GM18861 (cell line): ENCODE measurements around the gene LRP10.
"Not testable (repeated sequence)": the region's sequence is repeated elsewhere in the genome, so short reads cannot be mapped to it uniquely, and the experiment has no call there.

Experiments
- ATAC-seq: cut with Tn5 transposase; IDR thresholded peaks from one replicate; pipeline ENCODE4 v1.9.1; 2021; ENCODE audit not compliant: unreplicated experiment

The LRP10 gene, protein sequence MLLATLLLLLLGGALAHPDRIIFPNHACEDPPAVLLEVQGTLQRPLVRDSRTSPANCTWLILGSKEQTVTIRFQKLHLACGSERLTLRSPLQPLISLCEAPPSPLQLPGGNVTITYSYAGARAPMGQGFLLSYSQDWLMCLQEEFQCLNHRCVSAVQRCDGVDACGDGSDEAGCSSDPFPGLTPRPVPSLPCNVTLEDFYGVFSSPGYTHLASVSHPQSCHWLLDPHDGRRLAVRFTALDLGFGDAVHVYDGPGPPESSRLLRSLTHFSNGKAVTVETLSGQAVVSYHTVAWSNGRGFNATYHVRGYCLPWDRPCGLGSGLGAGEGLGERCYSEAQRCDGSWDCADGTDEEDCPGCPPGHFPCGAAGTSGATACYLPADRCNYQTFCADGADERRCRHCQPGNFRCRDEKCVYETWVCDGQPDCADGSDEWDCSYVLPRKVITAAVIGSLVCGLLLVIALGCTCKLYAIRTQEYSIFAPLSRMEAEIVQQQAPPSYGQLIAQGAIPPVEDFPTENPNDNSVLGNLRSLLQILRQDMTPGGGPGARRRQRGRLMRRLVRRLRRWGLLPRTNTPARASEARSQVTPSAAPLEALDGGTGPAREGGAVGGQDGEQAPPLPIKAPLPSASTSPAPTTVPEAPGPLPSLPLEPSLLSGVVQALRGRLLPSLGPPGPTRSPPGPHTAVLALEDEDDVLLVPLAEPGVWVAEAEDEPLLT

GRCh38 chr14:22871224-22872032 lies at the start of gene LRP10:
TSS of gene LRP10 (plus strand) at chr14:22871740. CDS start at chr14:22872304, 564 bp downstream.
- peak; percentile 74 for ATAC-seq

GRCh38 chr14:22822016-22822570 lies 49.4 kb upstream of the LRP10 start:
- no peak for ATAC-seq

DNA sequence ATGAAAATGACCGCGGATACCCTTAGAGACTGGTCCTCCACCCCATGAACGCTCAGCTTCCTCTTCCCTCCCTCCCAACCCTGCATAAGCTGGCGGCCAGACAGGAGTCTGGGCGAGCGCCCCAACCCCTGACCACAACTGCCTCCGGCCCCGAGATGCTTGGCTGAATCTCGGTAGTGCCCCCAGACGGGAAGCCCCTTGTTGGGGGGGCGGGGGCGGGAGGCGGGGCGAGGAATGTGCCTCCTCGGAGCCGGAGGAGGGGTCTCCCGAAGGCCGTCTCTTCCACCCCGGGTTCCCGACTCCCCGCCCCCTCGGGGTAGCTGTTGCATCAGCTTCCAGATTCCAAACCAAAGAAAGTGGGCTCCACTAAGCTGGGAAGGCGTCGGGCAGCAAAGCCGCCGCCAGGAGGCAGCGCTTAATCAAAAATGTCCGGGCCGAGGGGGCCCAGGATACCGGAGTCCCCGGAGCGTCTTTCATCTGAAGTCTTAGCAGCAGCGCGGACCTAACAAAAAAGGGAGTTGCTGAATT lies 48.9 kb upstream of the LRP10 start:
- ATAC-seq, result peak; percentile 44

DNA sequence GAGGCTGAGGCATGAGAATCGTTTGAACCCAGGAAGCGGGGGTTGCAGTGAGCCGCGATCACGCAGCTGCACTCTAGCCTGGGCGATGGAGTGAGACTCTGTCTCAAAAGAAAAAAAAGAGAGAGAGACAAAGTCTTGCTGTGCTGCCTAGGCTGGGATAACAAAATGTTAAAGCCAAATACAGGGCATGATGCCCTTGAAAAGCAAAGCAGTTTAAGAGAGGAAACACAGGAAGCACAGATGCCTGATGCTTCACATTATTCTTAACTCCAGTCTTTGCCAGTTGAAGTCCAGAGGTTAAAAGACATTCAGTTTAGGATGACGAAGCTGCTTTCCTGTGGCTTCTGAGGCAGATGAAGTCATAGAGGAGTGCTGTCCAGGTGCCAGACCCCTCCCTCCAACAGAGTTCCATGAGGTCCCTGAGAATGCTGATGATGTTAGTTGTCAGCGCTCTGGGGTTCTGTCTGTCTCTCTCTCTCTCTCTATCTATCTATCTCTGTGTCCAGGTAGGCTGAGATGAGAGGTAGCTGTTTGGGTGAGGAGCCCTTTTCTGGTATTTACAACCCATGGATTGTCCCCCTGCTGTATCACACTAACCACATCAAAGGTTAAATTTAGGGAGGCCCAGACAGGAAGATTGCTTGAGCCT lies 46.7 kb upstream of the LRP10 start:
- no peak for ATAC-seq

GRCh38 chr14:22829076-22829660 lies 42.4 kb upstream of the LRP10 start:
- not testable (repeated sequence) for ATAC-seq

DNA sequence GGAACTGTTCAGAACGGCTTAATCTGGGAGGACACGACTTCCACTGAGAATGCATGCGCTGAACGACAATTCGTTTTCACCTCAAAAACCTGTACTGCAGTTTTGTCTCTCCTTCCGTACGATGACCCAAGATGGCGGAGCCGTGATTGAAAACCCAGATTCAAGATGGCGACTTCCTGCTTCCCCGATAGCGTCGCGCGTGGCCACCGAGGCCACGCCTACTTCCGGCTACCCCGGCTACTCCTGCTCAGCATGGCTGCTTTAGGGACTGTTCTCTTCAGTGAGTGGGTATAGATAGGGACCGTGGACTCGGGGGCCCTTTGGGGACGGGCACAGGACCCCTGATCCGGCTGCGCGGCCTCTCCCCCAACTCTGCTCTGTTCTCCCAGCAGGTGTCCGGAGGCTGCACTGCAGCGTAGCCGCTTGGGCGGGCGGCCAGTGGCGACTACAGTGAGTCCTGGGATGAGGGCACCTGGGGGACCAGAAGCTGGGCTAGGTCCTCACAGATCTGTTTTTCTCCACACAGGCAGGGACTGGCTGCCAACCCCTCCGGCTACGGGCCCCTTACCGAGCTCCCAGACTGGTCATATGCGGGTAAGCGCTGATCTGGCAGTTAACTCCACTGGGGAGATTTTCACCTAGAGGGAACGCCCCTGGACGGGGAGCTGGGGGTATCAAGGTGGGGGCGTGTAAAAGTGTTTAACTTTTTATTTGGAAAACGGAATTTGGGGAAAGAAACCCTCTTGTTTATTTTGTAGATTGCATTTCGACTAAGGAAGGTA lies 41.7 kb upstream of the LRP10 start, which contains the start of gene MRPL52:
TSS of gene MRPL52 (plus strand) at position 227 of the 782 bp plus-strand sequence. CDS start at position 253, 26 bp downstream.
- peak; percentile 84 for ATAC-seq

- ATAC-seq, result no peak
Measured at GRCh38 chr14:22830443-22831010, 41.0 kb upstream of the LRP10 start.

DNA sequence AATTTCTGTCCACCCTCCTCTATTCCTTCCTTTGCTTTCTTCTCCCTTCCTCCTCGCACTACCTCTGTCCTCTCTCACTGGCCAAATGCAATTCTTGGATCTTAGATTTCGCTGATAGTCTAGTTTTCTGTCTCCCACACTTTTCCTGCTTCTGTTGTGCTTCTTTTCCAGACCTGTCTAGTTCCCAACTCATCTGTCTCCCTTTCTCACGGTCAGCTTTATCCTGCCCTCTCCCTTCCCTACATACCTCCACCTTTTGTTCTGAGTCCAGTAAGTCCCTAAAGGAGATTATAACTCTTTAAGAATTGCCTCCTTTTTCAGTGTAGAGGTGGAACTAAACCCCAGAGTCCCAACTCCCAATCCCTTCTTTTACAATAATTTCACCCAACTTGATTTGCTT lies 36.0 kb upstream of the LRP10 start:
- ATAC-seq, result no peak

DNA sequence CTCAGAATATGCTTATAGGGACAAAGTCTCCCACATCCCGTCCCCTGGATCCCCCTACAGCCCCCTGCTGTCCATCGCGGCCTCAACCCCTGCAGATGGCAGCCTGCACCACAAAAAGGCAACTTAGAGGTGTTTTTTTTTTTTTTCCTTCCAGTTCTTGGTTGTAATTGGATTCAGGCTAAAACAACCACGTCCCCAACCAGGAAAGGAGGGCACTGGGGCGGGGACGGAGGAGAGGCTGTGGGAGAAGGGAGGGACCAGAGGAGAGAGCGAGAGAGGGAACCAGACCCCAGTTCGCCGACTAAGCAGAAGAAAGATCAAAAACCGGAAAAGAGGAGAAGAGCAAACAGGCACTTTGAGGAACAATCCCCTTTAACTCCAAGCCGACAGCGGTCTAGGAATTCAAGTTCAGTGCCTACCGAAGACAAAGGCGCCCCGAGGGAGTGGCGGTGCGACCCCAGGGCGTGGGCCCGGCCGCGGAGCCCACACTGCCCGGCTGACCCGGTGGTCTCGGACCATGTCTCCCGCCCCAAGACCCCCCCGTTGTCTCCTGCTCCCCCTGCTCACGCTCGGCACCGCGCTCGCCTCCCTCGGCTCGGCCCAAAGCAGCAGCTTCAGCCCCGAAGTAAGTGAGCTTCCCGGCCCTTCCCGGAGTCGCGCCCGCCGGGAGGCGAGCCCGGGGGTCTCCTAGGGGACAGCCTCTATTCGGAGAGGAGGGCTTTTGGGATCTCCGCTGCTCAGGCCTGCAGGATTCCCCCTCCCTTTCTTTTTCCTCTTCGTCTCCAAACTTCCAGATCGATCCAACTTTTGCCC lies 35.0 kb upstream of the LRP10 start, which contains the start of gene MMP14:
TSS of gene MMP14 (plus strand) at position 285 of the 813 bp plus-strand sequence. CDS start at position 518, 233 bp downstream.
- no peak for ATAC-seq

- ATAC-seq, result no peak
Measured at GRCh38 chr14:22837114-22837749, 34.3 kb upstream of the LRP10 start.

GRCh38 chr14:22837750-22838538 lies 33.6 kb upstream of the LRP10 start:
- no peak for ATAC-seq

- ATAC-seq, result no peak
Measured at GRCh38 chr14:22838631-22839041, 32.9 kb upstream of the LRP10 start.

DNA sequence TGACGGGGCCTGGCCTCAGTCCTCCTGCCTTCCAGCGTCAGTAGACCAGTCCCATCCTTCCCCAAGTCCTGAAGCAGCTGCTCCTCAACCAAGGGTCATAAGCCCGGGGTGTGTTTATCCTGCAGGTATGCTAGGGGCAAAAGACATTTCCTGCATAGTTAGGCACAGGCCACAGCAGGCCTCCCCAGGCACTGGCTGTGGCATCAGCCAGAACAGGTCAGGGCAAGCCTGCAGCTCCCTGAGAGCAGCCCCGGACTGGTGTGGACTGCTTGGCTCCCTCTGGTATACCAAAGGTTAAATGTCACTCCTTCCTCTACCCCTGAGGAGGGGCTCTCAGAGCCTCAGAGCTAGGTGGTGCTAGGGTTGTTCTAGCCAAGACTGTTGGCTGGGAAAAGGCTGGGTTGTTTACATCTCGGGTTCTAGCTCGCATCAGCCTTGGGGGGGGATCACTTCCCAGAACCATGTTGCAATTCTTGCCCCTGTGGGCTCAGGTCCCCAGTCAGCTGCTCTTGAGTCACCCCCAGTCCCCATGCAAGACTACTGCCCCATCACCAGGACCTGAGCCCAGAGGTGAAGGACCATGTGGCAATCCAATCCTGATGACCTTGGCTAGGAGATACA lies 32.3 kb upstream of the LRP10 start:
- ATAC-seq, result no peak

DNA sequence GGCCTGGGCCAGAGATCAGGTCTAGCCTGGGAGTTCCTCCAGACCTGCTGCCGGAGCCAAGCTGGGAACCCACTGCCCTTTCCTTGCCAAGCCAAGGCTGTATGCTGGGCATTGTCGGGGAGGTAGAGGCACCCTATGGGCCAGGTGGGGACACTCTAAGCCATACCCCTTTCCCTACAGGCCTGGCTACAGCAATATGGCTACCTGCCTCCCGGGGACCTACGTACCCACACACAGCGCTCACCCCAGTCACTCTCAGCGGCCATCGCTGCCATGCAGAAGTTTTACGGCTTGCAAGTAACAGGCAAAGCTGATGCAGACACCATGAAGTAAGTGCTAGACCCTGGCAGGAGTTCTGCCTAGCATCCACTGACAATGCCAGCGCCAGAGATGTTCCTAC lies 30.2 kb upstream of the LRP10 start:
- ATAC-seq, result no peak

DNA sequence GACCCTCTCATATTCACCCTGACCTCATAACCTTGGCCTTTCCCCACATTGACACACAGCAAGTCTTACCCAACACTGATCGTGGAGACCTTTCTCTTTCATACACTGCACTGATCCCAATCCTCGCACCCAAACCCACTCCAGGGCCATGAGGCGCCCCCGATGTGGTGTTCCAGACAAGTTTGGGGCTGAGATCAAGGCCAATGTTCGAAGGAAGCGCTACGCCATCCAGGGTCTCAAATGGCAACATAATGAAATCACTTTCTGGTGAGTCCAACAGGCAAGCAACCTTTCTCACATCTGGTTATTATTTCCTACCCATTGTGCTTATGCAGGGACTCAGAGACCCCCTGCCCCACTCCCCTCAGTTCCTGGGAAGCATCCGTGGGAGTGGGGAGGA lies 29.8 kb upstream of the LRP10 start:
- no peak for ATAC-seq
